ENCODE results near the gene HECTD4.
"Not testable (repeated sequence)": the region's sequence is repeated elsewhere in the genome, so short reads cannot be mapped to it uniquely, and the experiment has no call there.

HECTD4 gene

GRCh38 chr12:112407683-112408082 is 25.5 kb upstream of the HECTD4 start:
- DNase-seq: not testable (repeated sequence)

DNA sequence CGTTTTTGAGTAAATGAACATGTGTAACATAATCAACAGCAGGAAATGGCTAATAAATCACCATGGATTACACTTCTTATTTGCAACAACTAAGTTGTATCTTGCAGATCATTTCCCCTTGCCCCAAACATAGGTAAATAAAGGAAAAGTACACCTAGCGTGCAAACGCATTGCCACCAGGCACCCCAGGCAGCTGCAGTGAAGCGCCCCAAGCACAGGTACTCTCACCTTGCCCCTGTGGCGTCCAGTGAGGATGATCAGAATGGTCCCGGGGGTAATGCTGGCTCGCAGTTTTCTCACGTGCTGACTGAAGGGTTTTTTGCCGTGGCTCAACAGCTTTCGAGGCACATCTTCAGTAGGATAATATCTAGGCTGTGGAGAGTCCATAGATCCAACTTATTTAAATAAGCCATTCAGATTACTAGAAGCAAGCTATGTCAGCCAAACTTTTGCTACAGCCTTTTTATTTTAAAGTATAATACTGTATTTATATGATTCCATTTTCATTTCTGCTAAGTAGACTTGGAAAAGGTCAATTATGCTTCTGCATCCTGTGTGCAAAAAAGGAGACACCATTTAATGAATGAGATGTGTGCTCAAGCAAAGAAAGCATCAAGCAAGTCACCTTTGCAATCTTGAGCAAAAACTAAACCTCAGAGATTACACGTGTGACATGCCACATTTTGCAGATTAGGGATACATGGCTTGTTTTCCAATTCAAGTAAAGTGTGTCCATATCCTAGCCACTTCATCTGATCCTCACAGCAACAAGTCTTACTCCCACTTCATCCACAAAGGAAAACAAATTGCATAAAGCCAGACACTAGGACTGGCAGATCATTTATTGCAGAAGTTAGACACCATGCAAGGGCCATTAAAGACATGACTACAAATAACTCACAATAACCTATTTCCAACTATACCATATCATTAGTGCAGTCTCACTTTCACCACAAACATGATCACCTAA is 24.6 kb upstream of the HECTD4 start:
- no peak for DNase-seq

- DNase-seq: no peak
These were observed 19.8 kb upstream of the HECTD4 start for GRCh38 chr12:112401903-112402498.

- DNase-seq: no peak
These were observed 18.8 kb upstream of the HECTD4 start for GRCh38 chr12:112401054-112401453.

GRCh38 chr12:112393328-112393727 is 11.1 kb upstream of the HECTD4 start:
- DNase-seq: no peak

- DNase-seq: not testable (repeated sequence)
These were observed 7.9 kb upstream of the HECTD4 start for GRCh38 chr12:112389922-112390654.

GRCh38 chr12:112389228-112389627 is 7.0 kb upstream of the HECTD4 start:
- no peak for DNase-seq

DNA sequence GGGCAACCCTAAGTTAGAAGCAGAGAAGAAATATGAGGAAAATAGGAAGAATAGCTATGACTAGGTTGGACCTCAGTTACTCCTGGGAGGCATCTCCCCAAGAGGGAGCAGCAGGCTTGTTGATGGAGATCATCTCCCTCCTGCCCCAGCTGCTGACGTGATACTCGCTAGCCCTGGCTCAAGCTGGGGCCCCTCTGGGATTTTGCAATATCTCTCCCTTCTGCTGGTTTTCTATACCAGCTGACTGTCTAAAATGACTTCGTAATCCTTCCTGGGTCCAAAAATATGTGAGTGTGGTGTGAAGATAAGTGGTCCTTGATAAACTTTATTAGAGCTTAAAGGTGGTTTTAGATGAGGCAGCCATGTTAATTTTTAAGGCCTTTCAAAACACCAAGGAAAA is 4.5 kb upstream of the HECTD4 start:
- DNase-seq: no peak

- DNase-seq: no peak
These were observed 635 bp upstream of the HECTD4 start for GRCh38 chr12:112382866-112383265.

- peak; percentile 2 to 36 (median 13) for DNase-seq
These were observed 787 bp downstream of the HECTD4 start for GRCh38 chr12:112381406-112381882.

DNA sequence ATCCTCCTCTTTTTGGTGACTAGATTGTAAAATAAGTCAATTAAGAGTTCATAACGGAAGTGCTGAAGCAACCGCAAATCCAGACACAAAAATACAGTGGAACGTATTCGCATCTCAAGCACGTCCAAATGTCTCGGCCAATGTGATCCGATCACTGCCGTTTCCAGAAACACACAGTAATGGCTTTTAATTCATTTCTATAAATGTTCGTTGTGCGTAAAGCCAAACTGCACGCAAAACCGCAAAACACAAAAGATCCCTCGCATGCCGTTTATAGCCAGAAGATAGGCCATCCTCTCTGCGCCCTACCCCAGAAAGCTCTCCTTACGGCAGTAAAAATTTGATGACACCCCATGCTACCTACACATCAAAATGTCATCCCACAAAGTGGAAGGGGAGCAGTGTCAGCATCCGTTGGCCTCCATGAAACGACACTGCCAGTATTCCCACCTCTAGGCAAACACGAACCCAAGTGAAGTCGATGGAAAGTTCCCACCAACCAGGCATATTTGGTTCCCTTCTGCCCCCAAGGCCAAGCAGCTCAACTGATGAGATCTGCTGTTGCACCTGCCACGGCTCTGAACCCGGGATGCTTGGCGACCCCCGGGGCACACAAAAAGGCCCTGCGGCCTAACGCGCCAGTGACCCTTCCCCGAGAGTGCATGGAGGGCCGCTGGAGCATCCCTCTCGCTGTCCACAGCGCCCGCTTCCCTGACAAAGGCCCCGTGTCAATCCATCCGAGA is 1.4 kb downstream of the HECTD4 start:
- peak in 1 of 5 experiments; percentile 3 for DNase-seq

GRCh38 chr12:112375105-112375504 is 7.1 kb downstream of the HECTD4 start:
- no peak for DNase-seq

DNA sequence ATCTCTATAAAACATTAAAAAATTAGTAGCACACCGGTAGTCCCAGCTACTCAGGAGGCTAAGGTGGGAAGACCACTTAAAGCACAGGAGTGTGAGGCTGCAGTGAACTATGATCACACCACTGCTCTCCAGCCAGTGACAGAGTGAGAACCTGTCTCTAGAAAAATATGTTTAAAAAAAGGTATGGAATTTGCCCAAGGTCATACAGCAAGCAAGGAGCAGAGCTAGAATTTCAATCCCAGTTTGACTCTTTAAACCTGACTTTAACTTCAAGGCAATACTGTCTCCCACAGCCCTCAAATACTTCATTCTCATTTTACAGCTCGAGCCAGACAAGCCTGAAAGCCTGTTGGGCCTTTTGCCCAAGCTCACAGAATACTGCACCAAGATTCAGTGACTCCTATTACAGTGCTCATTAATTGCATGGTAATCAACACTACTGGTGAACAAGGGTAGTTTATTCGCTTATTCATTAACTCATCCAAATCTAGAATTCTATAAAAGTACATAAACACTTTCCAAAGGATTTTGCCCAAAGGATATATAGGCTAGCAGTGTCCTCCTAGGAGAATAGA is 8.0 kb downstream of the HECTD4 start:
- no peak for DNase-seq

- no peak for DNase-seq
These were observed 11.2 kb downstream of the HECTD4 start for GRCh38 chr12:112370868-112371510.

DNA sequence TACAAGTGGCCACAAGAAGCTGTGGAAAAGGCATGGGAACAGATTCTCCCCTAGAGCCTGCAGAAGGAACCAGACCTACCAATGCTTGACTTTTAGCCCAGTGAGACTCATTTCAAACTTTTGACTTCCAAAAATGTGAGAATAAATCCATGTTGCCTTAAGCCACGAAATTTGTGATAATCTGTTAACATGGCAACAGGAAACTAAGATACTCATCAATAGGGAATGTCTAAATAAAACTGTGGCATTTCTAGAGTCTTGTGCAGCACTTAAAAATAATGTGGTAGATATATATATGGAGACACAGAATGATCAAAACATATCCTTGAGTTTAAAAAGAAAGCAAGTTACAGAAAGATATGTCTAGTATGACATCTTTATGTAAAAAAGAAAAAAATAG is 12.0 kb downstream of the HECTD4 start:
- no peak for DNase-seq

DNA sequence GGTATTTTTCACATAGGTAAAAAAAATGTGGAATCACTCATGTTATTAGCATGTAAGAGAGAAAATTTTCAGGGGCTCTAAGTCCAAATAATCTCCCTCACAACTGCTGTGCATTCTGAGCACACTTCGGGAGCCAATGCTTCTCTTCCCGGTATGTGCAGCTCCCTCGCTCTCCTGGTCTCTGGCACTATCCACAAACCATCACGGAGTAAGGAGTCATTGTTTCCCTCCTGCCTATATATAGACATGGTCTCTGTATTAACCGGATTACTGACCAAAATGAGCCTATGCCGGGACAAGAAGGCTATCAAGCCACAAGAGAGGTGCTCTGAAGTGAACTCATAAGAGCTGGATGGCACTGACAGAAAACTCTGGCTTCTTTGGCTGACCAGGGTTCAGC is 13.4 kb downstream of the HECTD4 start:
- no peak for DNase-seq

DNA sequence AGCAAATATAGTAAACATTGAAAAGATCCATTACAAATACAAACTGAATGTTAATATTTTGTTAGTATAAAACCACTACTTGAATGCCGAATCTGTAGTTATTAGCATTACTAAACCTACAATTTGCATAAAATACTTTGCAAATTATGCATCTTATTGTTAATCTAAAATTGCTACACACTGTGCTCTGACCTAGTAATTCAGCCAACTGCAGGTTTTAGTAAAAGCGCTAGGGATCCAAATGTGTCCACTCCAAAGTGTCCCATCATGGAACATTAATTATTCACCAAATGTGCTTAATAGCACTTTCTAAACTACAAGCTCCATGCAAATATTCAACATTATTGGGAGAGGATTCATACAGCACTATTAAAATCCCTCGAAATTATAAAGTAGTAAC is 14.3 kb downstream of the HECTD4 start:
- no peak for DNase-seq

GRCh38 chr12:112362310-112362709 is 19.9 kb downstream of the HECTD4 start:
- DNase-seq: no peak

DNA sequence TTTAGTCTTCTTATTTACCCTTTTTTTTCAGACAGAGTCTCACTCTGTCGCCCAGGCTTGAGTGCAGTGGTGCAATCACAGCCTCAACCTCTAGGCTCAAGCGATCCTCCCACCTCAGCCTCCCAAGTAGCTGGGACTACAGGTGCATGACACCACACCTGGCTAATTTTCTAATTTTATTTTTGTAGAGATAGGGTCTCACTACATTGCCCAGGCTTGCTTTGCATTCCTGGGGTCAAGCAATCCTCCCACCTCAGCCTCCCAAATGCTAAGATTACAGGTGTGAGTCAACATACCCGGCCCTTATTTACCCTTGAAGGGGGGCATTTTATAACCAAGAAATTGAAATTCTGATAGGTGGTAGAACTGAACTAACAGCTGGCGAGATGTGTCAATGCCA is 21.0 kb downstream of the HECTD4 start:
- no peak for DNase-seq

DNA sequence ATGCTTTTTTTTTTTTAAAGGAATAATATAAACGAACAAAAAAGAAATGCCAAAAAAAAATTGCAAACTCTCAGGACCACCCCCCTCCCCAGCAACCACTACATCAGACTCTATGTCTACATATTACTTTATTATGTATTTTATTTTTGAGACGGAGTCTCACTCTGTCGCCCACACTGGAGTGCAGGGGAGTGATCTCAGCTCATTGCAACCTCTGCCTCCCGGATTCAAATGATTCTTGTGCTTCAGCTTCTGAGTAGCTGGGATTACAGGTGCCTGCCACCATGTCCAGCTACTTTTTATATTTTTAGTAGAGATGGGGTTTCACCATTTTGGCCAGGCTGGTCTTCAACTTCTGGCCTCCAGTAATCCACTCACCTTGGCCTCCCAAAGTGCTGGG is 22.9 kb downstream of the HECTD4 start:
- DNase-seq: no peak

- no peak for DNase-seq
These were observed 25.0 kb downstream of the HECTD4 start for GRCh38 chr12:112357214-112357613.

DNA sequence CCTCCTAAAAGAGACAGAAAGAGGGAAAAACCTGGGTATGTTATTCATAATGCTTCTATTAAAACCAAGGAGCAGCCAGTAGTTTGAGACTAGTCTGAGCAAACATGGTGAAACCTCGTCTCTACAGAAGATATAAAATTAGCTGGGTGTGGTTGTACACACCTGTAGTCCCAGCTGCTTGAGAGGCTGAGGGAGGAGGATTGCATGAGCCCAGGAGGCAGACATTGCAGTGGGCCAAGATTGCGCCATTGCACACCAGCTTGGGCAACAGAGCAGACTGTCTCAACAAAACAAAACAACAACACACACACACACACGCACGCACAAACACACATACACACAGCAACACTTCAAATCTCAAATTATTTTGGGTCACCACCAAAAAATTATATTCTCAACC is 27.8 kb downstream of the HECTD4 start:
- no peak for DNase-seq
